Uterus (tissue), 2 donors: ENCODE results near the gene ATP6AP1.

Experiments
- POLR2A ChIP-seq, 2 donors: fragments of 450-650 bp; IDR thresholded peaks; one replicate each; pipeline ENCODE4 v1.6.1; 2016; ENCODE audit warnings: antibody characterized with exemption in 2 of 2, mild to moderate bottlenecking in 1 of 2, moderate library complexity in 1 of 2
- TF ChIP-seq, protein P1 (sequence below), 4 experiments: fragments of 200-600 bp in 2 of 4; fragments of 450-650 bp in 2 of 4; sonication (generic) in 2 of 4; IDR thresholded peaks; one replicate each; pipeline ENCODE4 v1.5.1; 2016 to 2019; ENCODE audit warnings: antibody characterized with exemption in 4 of 4, mild to moderate bottlenecking in 2 of 4, moderate library complexity in 1 of 4

DNA sequence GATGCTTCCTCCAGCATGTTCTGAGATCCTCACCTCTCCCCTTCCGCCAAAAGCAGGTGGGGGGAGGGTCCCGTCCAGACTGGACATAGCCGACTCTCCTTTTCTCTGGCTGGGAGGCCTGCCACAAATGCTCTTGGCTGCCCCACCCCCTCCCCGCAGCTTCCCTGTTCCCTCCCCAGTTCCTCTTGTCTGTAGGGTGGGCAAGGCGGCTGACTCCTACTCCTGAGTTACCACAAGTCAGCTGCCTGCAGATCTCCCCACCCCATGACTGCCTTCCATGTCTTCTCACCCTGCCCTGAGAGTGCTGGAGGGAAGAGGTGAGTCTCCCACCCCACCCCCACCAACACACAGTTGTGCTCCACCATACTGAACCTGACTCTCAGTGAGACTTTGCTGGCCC lies 2.9 kb downstream of the ATP6AP1 start:
- TF ChIP-seq POLR2A (IDR thresholded peaks at IDR 0.05), result no peak
- TF ChIP-seq, protein P1, sequence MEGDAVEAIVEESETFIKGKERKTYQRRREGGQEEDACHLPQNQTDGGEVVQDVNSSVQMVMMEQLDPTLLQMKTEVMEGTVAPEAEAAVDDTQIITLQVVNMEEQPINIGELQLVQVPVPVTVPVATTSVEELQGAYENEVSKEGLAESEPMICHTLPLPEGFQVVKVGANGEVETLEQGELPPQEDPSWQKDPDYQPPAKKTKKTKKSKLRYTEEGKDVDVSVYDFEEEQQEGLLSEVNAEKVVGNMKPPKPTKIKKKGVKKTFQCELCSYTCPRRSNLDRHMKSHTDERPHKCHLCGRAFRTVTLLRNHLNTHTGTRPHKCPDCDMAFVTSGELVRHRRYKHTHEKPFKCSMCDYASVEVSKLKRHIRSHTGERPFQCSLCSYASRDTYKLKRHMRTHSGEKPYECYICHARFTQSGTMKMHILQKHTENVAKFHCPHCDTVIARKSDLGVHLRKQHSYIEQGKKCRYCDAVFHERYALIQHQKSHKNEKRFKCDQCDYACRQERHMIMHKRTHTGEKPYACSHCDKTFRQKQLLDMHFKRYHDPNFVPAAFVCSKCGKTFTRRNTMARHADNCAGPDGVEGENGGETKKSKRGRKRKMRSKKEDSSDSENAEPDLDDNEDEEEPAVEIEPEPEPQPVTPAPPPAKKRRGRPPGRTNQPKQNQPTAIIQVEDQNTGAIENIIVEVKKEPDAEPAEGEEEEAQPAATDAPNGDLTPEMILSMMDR (IDR thresholded peaks at IDR 0.05), result no peak
